ENCODE measurements around the gene EFCAB8.
"Not testable (repeated sequence)": the region's sequence is repeated elsewhere in the genome, so short reads cannot be mapped to it uniquely, and the experiment has no call there.

Gene EFCAB8

GRCh38 chr20:32886652-32887051, 27.9 kb downstream of the EFCAB8 start:
- no peak for DNase-seq (ENCODE audit: low spot score)

GRCh38 chr20:32887492-32887891, 28.8 kb downstream of the EFCAB8 start:
- DNase-seq (ENCODE audit: low spot score), result no peak

GRCh38 chr20:32888636-32889035, 29.9 kb downstream of the EFCAB8 start:
- DNase-seq (ENCODE audit: low spot score), result no peak

- DNase-seq (ENCODE audit: low spot score), result no peak
Measured at GRCh38 chr20:32889281-32889680, 30.6 kb downstream of the EFCAB8 start.

DNA sequence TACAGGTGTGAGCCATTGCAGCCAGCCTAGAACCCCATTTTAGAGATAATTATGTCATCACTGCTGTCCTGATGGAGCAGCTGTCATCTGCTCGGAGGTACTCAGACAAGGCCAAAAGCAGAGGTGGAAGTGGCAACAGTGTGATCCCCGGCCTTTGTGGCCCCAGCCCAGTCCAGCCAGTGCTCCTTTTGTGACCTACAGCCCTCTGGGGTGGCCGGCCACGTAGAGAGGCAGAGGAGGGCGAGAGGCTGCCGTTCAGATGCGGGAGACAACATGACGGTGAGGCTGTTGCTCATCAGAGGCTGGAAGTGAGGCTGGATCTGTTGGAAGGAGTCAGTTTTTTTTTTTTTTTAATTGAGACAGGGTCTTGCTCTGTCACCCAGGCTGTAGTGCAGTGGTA, 32.8 kb downstream of the EFCAB8 start:
- no peak for DNase-seq (ENCODE audit: low spot score)

GRCh38 chr20:32891926-32892660, 33.4 kb downstream of the EFCAB8 start:
- DNase-seq (ENCODE audit: low spot score), result no peak

GRCh38 chr20:32893263-32894025, 34.7 kb downstream of the EFCAB8 start:
- no peak for DNase-seq (ENCODE audit: low spot score)

GRCh38 chr20:32894026-32894483, 35.3 kb downstream of the EFCAB8 start:
- DNase-seq (ENCODE audit: low spot score), result peak; percentile 36

DNA sequence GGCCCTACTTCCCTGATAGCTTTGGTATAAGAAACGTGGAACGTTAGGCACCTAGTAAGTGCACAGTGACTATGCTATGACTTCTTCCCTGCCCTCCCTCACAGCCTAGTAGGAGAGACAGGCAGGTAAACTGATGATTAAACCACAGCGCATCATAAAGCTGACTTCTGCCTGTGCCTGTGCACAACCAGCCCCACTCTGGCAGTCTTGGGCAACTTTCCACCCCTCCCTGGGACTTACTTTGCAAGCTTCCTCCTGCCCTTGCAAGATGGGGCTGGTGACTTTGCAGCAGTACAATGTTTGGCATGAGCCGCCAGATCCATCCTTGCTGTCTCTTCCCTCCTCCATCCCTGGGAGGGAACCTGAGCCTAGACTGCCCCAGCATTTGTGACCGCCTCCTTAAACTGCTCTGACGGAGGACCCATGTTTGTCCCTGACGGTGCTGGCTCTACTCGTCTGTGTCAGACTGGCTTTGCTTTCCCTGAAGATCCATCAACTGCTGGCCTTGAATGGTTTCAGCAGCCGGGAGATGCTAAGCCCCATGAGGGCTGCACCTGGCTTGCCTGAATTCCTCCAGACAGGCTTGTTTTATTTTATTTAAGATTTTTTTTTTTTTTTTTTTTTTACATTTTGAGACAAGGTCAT, 36.1 kb downstream of the EFCAB8 start:
- no peak for DNase-seq (ENCODE audit: low spot score)

GRCh38 chr20:32896521-32897280, 38.0 kb downstream of the EFCAB8 start:
- DNase-seq (ENCODE audit: low spot score), result no peak

DNA sequence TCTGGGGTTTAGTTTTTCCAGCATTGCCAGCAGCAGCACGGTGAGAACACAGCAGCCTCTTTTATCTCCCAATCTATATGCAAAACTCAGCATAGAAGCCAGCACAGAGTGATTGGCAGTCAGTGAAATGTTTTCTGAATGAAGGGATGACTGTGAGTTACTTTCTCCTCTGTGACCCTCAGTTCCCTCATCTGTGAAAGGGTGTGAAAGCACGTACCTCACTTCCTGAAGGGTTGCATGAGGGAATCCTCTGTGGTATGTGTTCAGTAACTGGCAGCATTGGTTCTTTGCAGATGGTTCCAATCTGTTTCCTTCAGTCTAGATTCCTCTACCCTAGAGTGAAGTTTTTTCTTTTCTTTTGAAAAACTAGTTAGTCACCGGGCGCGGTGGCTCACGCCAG, 40.0 kb downstream of the EFCAB8 start:
- no peak for DNase-seq (ENCODE audit: low spot score)

DNA sequence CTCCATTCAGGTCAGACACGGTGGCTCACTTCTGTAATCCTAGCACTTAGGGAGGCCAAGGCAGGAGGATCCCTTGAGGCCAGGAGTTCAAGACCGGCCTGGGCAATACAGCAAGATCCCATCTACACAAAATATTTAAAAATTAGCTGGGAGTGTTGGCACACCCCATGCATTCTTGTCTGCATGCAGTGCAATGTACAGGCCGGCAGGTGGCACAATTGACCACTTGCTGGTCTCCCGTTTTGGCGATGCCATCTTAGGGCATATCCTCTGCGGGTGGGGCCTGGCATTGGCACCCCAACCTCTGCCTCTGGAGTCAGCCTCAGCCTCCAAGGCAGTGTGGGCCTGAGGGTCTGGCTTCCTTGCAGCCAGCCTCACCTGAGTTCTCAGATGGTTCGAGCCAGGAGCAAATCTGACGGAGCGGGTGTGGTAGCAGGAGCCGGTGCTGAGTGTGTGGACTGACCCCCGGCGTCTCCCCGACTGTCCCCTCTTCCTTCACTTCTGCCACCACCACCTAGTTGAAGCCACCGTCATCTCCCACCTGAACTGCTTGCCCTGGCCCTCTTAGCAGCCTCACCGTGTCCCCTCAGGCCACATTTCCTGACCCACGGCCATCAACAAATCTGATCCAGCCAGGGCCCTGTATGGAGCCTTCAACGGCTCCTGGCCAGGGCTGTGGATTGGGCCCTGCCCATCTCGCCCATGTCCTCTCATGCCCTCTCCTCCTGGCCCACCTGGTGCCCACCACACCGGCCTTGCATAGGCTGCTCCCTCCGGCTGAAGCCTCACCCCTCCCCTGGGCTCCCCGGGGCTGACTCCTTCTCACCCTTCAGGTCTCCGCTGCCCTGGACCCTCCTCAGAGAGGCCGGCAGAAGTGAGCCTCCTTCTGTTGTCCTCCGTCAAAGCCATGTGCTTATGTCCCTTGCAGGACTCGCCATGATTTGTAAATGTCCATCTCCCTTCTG, 44.0 kb downstream of the EFCAB8 start:
- DNase-seq (ENCODE audit: low spot score), result peak; percentile 66

- no peak for DNase-seq (ENCODE audit: low spot score)
Measured at GRCh38 chr20:32903666-32904175, 45.0 kb downstream of the EFCAB8 start.

DNA sequence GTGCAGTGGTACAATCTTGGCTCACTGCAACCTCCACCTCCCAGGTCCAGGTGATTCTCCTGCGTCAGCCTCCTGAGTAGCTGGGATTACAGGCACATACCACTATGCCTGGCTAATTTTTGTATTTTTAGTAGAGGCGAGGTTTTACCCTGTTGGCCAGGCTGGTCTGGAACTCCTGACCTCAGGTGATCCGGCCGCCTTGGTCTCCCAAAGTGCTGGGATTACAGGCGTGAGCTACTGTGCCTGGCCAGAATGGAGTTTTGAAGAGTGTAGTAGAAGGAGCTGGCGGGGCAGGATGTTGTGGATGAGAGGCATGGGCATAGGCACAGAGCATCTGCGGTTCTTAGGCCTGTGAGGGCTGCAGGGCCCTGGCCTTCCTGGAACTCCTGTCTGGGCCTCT, 46.0 kb downstream of the EFCAB8 start:
- not testable (repeated sequence) for DNase-seq (ENCODE audit: low spot score)

GRCh38 chr20:32906200-32906599, 47.5 kb downstream of the EFCAB8 start:
- no peak for DNase-seq (ENCODE audit: low spot score)

DNA sequence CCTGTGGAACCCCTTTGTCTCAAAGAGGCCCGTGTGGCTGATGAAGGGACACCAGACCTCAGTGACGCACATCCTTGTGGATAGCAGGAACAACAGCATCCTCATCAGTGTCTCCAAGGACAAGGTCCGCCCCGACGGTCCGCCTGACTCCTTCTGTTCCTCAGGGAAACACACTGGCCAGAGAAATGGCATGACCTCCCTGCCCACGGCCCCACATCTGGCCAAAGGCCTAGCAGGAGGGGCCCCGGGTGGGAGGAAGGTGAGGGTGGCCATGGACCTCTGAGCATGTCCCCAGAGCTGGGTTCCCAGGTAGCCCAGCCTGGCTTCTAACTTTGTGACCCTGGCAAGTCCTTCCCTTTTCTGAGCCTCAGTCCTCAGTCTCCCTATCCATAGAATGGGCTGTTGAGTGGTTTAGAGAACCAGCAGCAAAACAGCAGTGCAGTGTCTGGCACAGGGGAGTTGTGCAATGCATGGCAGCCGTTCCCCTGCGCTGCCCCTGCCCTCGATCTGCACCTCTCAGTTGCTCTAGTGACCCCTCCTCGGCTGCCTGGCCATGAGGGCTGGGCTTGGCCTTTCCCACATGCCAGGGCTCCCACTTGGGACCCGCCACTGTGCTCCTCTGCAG, 48.3 kb downstream of the EFCAB8 start:
- DNase-seq (ENCODE audit: low spot score), result no peak

DNA sequence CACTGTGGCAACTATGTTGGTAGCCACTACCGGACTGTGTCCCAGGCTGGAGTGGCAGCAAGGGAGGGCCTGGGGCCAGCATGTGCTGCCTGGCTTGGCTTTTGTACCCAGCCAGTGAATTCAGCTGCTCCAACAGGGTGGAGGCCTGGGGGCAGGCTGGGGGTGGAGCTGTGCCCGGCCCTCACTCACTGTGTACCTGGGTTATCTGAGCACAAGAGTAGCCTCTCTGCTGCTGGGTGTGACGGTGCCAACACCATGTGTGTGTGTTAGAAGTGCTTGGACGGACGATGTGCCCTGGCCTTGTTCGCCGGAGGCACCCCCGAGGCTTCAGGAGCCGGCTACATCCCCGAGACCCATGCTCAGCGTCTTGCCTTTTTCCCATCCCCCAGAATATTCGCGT, 49.2 kb downstream of the EFCAB8 start:
- DNase-seq (ENCODE audit: low spot score), result no peak

GRCh38 chr20:32908334-32909292, 49.9 kb downstream of the EFCAB8 start:
- no peak for DNase-seq (ENCODE audit: low spot score)

GRCh38 chr20:32909451-32909850, 50.7 kb downstream of the EFCAB8 start:
- no peak for DNase-seq (ENCODE audit: low spot score)

Measured in SW480 (cell line).